HG03060 (cell line): ENCODE measurements around the gene SEC31A.

ENCODE experiments used
- ATAC-seq: cut with Tn5 transposase; IDR thresholded peaks from one replicate; pipeline ENCODE4 v1.9.1; 2021; ENCODE audit warnings: low read depth, moderate number of reproducible peaks; ENCODE audit not compliant: unreplicated experiment

SEC31A gene

DNA sequence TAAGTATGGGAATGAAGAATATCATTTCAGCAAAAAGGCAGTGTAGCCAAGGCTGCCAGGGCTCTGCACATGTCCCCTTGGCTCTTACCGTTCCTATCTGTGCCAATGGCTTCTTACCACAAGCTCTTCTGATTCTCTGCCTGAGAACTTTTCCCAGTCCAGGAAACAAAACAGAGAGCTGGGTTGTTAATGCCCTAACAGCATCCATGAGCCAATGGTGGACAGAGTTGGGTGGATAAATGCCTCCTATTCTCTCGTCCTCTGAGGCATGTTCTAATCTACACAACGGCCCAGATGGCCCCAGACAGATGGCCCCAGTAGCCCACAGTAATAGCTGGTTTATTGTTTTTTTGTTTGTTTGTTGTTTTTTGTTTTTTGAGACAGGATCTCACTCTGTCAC is 120.3 kb downstream of the SEC31A start:
- no peak for ATAC-seq
